Fibroblast of villous mesenchyme (primary cell): ENCODE results near the gene RNPEPL1. TPM values are rescaled to one million over a fixed set of nuclear protein-coding genes. Genes with fewer than 3 reads are reported as not detected.

Experiments
- DNase-seq: peaks from one replicate; pipeline ENCODE4 v3.0.0-alpha.2; 2010; ENCODE audit warnings: low read depth
- H3K4me3 ChIP-seq: 2 replicates; pipeline ENCODE4 v1.5.1; 2011; ENCODE audit warnings: low read depth, mild to moderate bottlenecking, low read length
- total RNA-seq: library from RNA; depleted of rRNA; stranded (reverse); fragments of >200 nt; gene quantifications from 2 replicates; pipeline ENCODE4 v1.2.3, GENCODE V29; 2012
- TF ChIP-seq, protein P1 (sequence below): IDR thresholded peaks from 2 replicates; pipeline ENCODE4 v1.5.1; 2012; ENCODE audit warnings: low read depth, mild to moderate bottlenecking, low read length; ENCODE audit not compliant: insufficient read depth

Gene RNPEPL1
- total RNA-seq, 1 donor, result 9.5 TPM

DNA sequence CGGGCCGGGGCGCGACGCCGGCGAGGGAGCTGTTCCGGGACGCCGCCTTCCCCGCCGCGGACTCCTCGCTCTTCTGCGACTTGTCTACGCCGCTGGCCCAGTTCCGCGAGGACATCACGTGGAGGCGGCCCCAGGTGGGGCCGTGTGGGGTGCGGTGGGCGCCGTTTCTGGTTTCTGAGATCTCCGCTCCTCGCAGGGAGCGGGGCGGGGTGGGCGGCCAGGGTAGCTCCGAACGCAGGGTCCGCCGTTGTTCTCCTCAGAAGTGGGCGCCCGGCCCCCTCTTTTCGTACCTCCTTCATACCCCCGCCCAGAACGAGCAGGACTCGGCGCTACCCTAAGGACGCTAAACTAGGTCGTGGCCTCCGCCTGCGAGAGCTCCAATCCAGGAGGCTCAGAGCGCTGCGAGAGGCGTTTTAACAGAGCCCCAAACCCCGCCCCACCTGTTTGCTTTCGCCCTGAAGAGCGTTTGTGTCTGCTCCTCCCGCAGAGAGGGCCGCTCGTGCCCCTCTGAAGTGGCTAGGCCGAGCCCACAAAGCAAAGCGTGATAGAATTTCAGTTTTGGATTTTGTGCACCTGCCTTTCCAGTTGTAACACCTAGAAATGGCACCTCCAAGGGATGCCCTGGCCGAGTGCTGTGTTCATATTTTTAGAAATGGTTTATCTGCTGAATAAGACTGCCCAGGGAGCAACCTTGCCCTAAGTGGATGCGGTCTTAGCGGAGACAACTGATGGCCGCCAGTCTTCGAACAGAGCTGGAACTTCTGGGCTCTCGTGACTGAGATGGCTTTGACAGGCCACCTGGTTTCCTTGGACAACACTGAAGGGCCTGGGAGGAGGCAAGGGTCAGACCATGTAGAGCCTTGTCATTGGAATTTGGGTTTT, 18.9 kb downstream of the RNPEPL1 start:
- peak overlapping the region; percentile 82 for H3K4me3 ChIP-seq
- DNase-seq, result no peak
- TF ChIP-seq, protein P1, sequence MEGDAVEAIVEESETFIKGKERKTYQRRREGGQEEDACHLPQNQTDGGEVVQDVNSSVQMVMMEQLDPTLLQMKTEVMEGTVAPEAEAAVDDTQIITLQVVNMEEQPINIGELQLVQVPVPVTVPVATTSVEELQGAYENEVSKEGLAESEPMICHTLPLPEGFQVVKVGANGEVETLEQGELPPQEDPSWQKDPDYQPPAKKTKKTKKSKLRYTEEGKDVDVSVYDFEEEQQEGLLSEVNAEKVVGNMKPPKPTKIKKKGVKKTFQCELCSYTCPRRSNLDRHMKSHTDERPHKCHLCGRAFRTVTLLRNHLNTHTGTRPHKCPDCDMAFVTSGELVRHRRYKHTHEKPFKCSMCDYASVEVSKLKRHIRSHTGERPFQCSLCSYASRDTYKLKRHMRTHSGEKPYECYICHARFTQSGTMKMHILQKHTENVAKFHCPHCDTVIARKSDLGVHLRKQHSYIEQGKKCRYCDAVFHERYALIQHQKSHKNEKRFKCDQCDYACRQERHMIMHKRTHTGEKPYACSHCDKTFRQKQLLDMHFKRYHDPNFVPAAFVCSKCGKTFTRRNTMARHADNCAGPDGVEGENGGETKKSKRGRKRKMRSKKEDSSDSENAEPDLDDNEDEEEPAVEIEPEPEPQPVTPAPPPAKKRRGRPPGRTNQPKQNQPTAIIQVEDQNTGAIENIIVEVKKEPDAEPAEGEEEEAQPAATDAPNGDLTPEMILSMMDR, result no peak

DNA sequence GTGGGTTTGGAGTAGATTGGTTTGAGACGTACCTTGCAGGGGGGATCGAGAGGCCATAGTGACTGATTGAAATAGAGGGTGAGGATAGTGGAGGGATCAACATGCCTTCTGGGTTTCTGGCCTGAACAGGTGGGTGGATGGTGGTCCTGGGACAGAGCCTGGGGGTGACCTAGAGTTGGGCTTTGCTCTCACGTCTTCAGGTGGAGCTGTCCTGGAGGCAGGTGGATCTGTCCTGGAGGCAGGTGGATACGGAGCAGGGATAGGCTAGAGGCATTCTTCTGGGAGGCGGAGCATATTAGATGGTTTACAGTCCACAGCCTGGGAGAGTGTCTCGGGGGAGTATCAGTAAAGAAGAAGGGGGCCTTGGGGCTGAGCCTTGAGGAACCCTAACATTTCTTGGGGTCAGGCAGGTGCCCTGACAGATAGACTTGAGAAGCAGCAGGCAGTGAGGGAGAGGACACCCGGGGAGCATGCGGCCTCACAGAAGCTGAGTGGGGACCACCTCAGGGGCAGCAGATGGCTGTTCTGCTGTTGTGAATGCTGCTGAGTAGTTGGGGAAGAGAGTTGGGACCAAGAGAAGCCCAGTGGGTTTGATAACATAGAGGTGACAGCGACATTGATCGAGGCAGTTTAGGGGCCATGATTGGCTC, 19.8 kb downstream of the RNPEPL1 start:
- TF ChIP-seq, protein P1, result no peak
- H3K4me3 ChIP-seq, result peak overlapping the region; percentile 82
- no peak for DNase-seq

DNA sequence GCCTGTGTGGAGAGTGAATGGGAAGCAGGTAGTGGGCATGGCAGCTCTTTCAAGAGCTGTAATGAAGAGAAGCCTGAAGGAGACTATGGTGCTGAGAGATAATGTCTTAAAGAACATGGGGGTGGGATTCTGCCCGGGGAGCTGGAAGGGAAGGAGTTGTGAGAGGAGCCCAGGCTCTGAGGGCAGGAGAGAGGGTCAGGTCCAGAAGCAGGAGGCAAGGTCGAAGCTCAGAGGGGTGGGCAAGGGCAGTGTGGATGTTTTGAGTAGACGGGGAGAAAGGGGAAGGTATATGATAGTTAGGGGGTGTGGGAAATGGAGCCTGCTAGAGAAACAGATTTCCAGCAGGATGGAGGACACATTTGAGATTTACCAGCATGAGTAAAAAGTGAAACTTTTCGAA, 20.4 kb downstream of the RNPEPL1 start:
- no peak for DNase-seq
- TF ChIP-seq, protein P1, result no peak
- H3K4me3 ChIP-seq, result no peak overlapping the region

DNA sequence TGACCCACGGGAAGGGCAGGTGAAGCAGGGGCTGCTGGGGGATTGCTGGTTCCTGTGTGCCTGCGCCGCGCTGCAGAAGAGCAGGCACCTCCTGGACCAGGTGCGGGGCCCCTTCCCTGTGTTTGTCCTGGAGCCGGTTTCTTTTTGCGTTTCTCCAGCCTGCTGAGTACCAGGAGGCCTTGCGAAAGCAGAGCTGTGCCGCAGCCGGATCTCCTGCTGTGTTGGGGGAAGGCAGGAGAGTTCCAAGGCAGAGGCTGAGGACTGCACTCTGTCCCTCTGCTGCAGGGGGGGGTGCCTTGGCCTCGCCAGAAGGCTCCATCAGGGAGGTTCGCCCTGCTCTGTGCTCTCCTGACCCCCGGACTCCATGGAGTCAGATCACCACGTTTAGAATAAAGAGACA, 21.1 kb downstream of the RNPEPL1 start:
- DNase-seq, result no peak
- TF ChIP-seq, protein P1, result no peak
- H3K4me3 ChIP-seq, result no peak overlapping the region

DNA sequence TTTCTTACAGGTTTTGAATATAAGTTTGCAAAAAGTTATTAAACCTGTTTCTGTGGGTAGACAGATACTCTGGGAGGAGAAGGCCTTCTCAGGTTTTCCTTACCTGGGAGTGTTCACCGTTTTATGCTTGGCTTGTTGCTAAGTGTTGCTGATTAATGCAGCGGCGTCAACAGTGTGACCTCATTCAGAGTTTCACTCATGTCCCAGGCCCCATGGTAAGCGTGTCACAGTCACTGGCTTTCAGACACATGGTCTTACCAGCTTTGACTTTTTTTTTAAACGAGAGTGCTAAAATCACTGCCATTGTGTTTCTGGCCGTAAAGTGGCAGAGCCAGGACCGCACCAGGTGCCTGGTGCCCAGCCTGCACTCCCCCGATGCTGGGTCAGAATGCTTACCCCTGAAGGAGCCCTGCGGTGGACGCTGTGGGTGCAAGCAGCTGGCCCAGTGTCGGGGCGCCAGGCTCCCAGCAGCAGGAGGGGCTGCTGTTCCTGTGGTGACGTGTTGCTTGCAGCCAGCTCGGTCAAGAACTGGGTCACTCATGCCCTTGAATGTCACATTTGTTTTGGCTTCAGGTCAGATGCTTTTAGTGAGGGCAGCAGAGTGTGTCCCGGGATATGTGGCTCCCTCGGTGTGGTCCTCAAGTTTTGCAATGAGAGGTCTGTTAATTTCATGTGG, 21.7 kb downstream of the RNPEPL1 start:
- no peak for DNase-seq
- H3K4me3 ChIP-seq, result no peak overlapping the region
- TF ChIP-seq, protein P1, result no peak

DNA sequence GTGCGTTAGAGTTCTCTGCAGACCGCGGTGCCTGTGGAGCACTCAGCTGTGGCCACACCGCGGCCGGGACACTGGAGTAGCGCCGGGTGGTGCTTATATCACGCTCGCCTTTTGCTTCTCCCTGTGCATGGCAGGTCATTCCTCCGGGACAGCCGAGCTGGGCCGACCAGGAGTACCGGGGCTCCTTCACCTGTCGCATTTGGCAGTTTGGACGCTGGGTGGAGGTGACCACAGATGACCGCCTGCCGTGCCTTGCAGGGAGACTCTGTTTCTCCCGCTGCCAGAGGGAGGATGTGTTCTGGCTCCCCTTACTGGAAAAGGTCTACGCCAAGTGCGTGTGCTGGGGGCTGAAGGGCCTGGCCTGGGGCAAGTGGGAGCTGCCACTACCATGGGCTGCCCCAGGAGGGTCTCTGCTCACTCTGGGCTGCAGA, 22.4 kb downstream of the RNPEPL1 start:
- TF ChIP-seq, protein P1, result no peak

More for the DNA sequence above, 22.4 kb downstream of the RNPEPL1 start:
- no peak for DNase-seq
- H3K4me3 ChIP-seq, result no peak overlapping the region
